SH-SY5Y (cell line): ENCODE data around the gene EEFSEC.

Source experiments
- GATA2 ChIP-seq: IDR thresholded peaks from 2 replicates; pipeline ENCODE4 v1.6.1; 2011; ENCODE audit warnings: mild to moderate bottlenecking, low read depth, low read length
- GATA3 ChIP-seq: IDR thresholded peaks from 2 replicates; pipeline ENCODE4 v1.6.1; 2011; ENCODE audit warnings: low read depth, mild to moderate bottlenecking, low read length, moderate library complexity

DNA sequence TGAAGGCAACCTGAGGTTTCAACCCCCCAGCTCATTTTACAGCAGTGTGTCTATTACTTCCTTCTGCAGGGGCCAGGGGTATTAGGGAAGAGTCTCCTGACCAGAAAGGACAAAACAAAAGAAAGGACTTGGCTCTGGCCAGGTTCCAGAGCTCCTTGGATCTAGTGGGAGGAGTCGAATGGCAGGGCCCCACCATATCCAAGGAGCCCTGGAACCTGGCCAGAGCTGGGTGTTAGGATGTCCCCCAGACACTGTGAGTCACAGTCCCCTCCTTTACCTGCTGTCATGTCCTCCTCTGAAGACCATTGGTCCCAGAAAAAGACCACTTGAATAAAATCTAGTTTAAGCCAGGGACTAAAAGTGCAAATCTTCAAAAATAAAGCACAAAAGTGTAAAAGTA lies 113.2 kb downstream of the EEFSEC start:
- TF ChIP-seq GATA3, result no peak
- TF ChIP-seq GATA2, result no peak
